Gastroesophageal sphincter (tissue), 4 donors: Measurements from ENCODE around the gene ACSM3. TPM values are rescaled to one million over a fixed set of nuclear protein-coding genes. Genes with fewer than 3 reads are reported as not detected.

Source experiments
- ATAC-seq: fragments of 150-250 bp; one replicate; pipeline ENCODE4 v1.9.1; 2016; ENCODE audit warnings: mild to moderate bottlenecking, moderate library complexity
- H3K27ac ChIP-seq, 4 donors: fragments of 200-600 bp; sonication (generic) in 3 of 4; 1 replicate in 3 of 4; 2 replicates in 1 of 4; pipeline ENCODE4 v1.5.1; 2016 to 2019
- H3K27me3 ChIP-seq: fragments of 200-600 bp; sonication (generic); one replicate; pipeline ENCODE4 v1.5.1; 2019
- H3K36me3 ChIP-seq, 2 donors: fragments of 200-600 bp; sonication (generic); one replicate each; pipeline ENCODE4 v1.5.1; 2019; ENCODE audit warnings: control low read depth in 1 of 2
- H3K4me1 ChIP-seq, 3 donors: fragments of 200-600 bp; sonication (generic); 1 replicate in 2 of 3; 2 replicates in 1 of 3; pipeline ENCODE4 v1.5.1; 2016 to 2019; ENCODE audit warnings: control low read depth in 2 of 3
- H3K4me3 ChIP-seq, 2 donors: fragments of 200-600 bp; sonication (generic); one replicate each; pipeline ENCODE4 v1.5.1; 2019; ENCODE audit warnings: mild to moderate bottlenecking in 1 of 2, moderate library complexity in 1 of 2
- H3K9me3 ChIP-seq, 3 donors: fragments of 200-600 bp; sonication (generic); one replicate each; pipeline ENCODE4 v1.5.1; 2017 to 2019; ENCODE audit warnings: control low read depth in 2 of 3
- EP300 ChIP-seq: sonication (generic); formaldehyde crosslinking; IDR thresholded peaks from one replicate; pipeline ENCODE4 v1.6.1; 2017; ENCODE audit warnings: antibody characterized with exemption, mild to moderate bottlenecking
- POLR2A ChIP-seq, 2 donors: fragments of 450-650 bp; IDR thresholded peaks; one replicate each; pipeline ENCODE4 v1.6.1; 2017; ENCODE audit warnings: antibody characterized with exemption in 2 of 2, mild to moderate bottlenecking in 2 of 2, moderate library complexity in 1 of 2
- POLR2AphosphoS5 ChIP-seq: sonication (generic); formaldehyde crosslinking; IDR thresholded peaks from one replicate; pipeline ENCODE4 v1.6.1; 2017; ENCODE audit warnings: antibody characterized with exemption
- WGBS, 2 donors: methylation state at CpG; one replicate each; pipeline ENCODE4 v1.1.5; 2018; ENCODE audit warnings: low coverage in 1 of 2; 5-methylcytosine and 5-hydroxymethylcytosine counted together
- total RNA-seq, 4 donors: library from RNA; depleted of rRNA; stranded (reverse); fragments of >200 nt; gene quantifications; one replicate each; pipeline ENCODE4 v1.1.0, GENCODE V29; 2016
- TF ChIP-seq, protein P1 (sequence below), 4 experiments: fragments of 200-600 bp in 2 of 4; fragments of 450-650 bp in 2 of 4; sonication (generic) in 1 of 4; IDR thresholded peaks; one replicate each; pipeline ENCODE4 v1.5.1; 2017 to 2019; ENCODE audit warnings: antibody characterized with exemption in 4 of 4, mild to moderate bottlenecking in 2 of 4, moderate library complexity in 2 of 4

Gene ACSM3
- total RNA-seq, 4 donors from 2014 or later: 4.5 to 24.8 (median 6.8) TPM

DNA sequence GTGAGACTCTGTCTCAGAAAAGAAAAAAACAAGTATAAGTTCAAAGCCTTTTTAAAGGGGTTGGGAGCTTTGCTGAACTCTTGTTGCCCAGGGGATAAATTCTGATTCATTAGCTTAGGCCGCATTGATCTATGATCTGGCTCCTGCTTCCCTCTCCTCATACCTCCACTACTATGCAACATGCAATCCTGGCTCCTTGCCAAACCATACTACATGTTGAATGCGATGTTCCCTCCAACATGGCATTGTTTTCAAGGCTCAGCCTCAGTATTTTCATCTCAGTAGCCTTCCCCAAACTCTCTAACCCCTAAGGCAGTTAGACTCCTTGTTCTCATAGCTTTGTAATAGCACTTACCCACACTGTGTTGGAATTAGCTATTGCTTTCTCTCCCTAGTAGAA lies 48.7 kb downstream of the ACSM3 start:
- WGBS, 2 donors: 79 to 100% methylated on average over 1 to 2 of the region's 2 CpGs
- Histone ChIP-seq H3K9me3 (no peaks in the 10 kb centered on the region), H3K4me3 (no peak overlapping the region), H3K27me3 (no peaks in the 10 kb centered on the region), H3K4me1 (peaks cover 0 to 3% (median 0%) of the 10 kb centered on the region in 3 donors), H3K36me3 (peaks cover 0 to 4% of the 10 kb centered on the region in 2 donors), H3K27ac (no peak overlapping the region)
- TF ChIP-seq POLR2AphosphoS5 (no peak), POLR2A (IDR thresholded peaks at IDR 0.05) (no peak), EP300 (no peak)
- TF ChIP-seq, protein P1, sequence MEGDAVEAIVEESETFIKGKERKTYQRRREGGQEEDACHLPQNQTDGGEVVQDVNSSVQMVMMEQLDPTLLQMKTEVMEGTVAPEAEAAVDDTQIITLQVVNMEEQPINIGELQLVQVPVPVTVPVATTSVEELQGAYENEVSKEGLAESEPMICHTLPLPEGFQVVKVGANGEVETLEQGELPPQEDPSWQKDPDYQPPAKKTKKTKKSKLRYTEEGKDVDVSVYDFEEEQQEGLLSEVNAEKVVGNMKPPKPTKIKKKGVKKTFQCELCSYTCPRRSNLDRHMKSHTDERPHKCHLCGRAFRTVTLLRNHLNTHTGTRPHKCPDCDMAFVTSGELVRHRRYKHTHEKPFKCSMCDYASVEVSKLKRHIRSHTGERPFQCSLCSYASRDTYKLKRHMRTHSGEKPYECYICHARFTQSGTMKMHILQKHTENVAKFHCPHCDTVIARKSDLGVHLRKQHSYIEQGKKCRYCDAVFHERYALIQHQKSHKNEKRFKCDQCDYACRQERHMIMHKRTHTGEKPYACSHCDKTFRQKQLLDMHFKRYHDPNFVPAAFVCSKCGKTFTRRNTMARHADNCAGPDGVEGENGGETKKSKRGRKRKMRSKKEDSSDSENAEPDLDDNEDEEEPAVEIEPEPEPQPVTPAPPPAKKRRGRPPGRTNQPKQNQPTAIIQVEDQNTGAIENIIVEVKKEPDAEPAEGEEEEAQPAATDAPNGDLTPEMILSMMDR (IDR thresholded peaks at IDR 0.05): no peak
- no peak for ATAC-seq

DNA sequence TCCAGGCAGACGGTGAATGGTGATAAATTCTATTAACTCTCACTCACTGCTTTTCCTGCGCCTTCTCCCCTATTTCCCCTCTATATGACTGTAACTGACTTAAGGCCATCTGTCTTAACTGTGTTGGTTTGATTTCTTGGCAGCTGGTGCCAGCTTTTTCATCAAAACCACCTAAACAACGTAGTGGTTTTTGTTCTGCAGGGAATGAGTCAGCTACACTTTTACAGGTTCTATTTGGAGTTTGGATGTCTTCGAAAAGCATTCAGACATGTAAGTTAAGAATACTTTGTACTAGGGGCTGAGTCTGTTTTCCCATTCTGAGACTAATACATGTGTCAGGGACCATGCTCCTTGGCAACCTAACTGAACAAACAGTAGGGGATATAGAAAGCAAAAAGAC lies 51.0 kb downstream of the ACSM3 start:
- ATAC-seq: no peak
- Histone ChIP-seq H3K4me3 (no peak overlapping the region), H3K27ac (no peak overlapping the region), H3K27me3 (no peaks in the 10 kb centered on the region), H3K4me1 (no peaks in the 10 kb centered on the region), H3K9me3 (no peaks in the 10 kb centered on the region), H3K36me3 (peaks cover 0 to 4% of the 10 kb centered on the region in 2 donors)
- WGBS, 2 donors: 79 to 81% methylated on average over 3 to 4 of the region's 4 CpGs
- TF ChIP-seq, protein P1 (IDR thresholded peaks at IDR 0.05): no peak
- TF ChIP-seq EP300 (no peak), POLR2AphosphoS5 (no peak), POLR2A (IDR thresholded peaks at IDR 0.05) (no peak)

DNA sequence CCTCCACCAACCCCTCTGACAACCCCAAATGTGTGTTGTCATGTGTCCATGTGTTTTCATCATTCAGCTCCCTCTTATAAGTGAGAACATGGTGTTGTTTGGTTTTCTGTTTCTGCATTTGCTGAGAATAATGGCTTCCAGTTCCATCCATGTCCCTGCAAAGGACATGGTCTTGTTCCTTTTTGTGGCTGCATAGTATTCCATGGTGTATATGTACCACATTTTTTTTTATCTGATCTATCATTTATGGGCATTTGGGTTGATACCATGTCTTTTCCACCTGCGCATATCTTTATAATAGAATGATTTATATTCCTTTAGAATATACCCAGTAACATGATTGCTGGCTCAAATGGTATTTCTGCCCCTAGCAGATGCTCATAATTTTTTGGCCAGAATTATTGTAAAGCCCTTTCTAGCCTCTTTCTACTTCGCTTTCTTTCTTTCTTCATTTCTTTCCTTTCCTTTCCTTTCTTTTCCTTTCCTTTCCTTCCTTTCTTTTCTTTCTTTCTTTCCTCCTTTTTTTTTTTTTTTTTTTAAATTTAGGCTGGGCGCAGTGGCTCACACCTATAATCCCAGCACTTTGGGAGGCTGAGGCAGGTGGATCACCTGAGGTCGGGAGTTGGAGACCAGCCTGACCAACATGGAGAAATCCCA lies 55.2 kb downstream of the ACSM3 start:
- H3K36me3 ChIP-seq: peaks cover 0 to 11% of the 10 kb centered on the region in 2 donors
- no peak overlapping the region for H3K4me3 ChIP-seq
- no peaks in the 10 kb centered on the region for H3K27me3 ChIP-seq
- H3K9me3 ChIP-seq: no peaks in the 10 kb centered on the region
- TF ChIP-seq EP300 (no peak), POLR2A (IDR thresholded peaks at IDR 0.05) (no peak), POLR2AphosphoS5 (no peak)
- TF ChIP-seq, protein P1 (IDR thresholded peaks at IDR 0.05): no peak
- 83 to 100% methylated on average over 1 to 2 of the region's 4 CpGs for WGBS, 2 donors
- H3K27ac ChIP-seq: no peak overlapping the region
- H3K4me1 ChIP-seq: no peaks in the 10 kb centered on the region
- ATAC-seq: no peak

DNA sequence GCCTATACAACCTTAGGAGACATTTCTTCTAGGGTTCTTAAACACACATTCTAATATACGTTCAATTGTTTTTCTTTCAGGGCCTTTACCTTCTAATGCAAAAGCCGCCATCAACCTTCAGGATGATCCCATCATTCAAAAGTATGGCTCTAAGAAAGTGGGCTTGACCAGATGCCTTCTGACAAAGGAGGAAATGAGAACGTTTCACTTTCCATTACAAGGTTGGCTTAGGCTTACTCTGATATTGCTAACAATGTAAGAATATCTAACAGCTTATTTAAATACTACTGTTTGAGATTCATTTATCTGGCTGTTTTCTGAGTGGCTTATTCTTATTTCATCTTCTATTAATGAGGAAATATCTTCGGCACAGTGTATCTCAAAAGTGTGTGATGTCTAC lies 57.9 kb downstream of the ACSM3 start:
- peaks cover 0 to 17% of the 10 kb centered on the region in 2 donors for H3K36me3 ChIP-seq
- no peaks in the 10 kb centered on the region for H3K27me3 ChIP-seq
- no peak overlapping the region for H3K4me3 ChIP-seq
- 89 to 90% methylated on average over 4 of the region's 4 CpGs for WGBS, 2 donors
- no peaks in the 10 kb centered on the region for H3K9me3 ChIP-seq
- ATAC-seq: no peak
- H3K27ac ChIP-seq: no peak overlapping the region
- TF ChIP-seq EP300 (no peak), POLR2A (IDR thresholded peaks at IDR 0.05) (no peak), POLR2AphosphoS5 (no peak)
- TF ChIP-seq, protein P1 (IDR thresholded peaks at IDR 0.05): no peak
- no peaks in the 10 kb centered on the region for H3K4me1 ChIP-seq
